Keratinocyte (primary cell): ENCODE data around the gene ITGAE. TPM values are rescaled to one million over a fixed set of nuclear protein-coding genes. Genes with fewer than 3 reads are reported as not detected.
A peak's percentile ranks its signal among the peaks of the same experiment; 100 is the strongest.

Source experiments
- DNase-seq: peaks from one replicate; pipeline ENCODE4 v3.0.0-alpha.2; 2011; ENCODE audit warnings: low read depth, missing footprints, low spot score
- FAIRE-seq: peaks from 2 replicates; lab custom pipeline; 2011; peaks lifted over from hg19 to GRCh38; lab: Jason Lieb, UNC
- H2AFZ ChIP-seq: 2 replicates; pipeline ENCODE4 v1.6.0; 2012; ENCODE audit warnings: low read length, control low read depth, inconsistent platforms; ENCODE audit not compliant: control insufficient read depth
- H3K27ac ChIP-seq: 2 replicates; pipeline ENCODE4 v1.5.1; 2011; ENCODE audit warnings: low read length; ENCODE audit not compliant: control insufficient read depth, insufficient read depth
- H3K27me3 ChIP-seq: 3 replicates; pipeline ENCODE4 v1.6.0; 2011; ENCODE audit warnings: low read length; ENCODE audit not compliant: control insufficient read depth, insufficient read depth; ENCODE audit errors: extremely low read depth
- H3K36me3 ChIP-seq, 2 experiments: 2 replicates in 1 of 2; 3 replicates in 1 of 2; pipeline ENCODE4 v1.5.1; 2011; ENCODE audit warnings: low read length in 2 of 2, mild to moderate bottlenecking in 1 of 2; ENCODE audit not compliant: control insufficient read depth in 2 of 2, insufficient read depth in 2 of 2; ENCODE audit errors: extremely low read depth in 1 of 2
- H3K4me1 ChIP-seq: 3 replicates; pipeline ENCODE4 v1.5.1; 2011; ENCODE audit warnings: low read length; ENCODE audit not compliant: control insufficient read depth, insufficient read depth; ENCODE audit errors: extremely low read depth
- H3K4me2 ChIP-seq: 3 replicates; pipeline ENCODE4 v1.6.0; 2011; ENCODE audit warnings: low read depth, low read length; ENCODE audit not compliant: control insufficient read depth, insufficient read depth; ENCODE audit errors: extremely low read depth
- H3K4me3 ChIP-seq, 3 experiments: fragments of 200-600 bp in 1 of 3; sonication (generic) in 1 of 3; 2 replicates in 2 of 3; 3 replicates in 1 of 3; pipeline ENCODE4 v1.5.1; 2011 to 2016; ENCODE audit warnings: low read length in 3 of 3, mild to moderate bottlenecking in 3 of 3, control low read depth in 2 of 3, inconsistent platforms in 1 of 3, low read depth in 1 of 3, mixed read lengths in 1 of 3, mixed run types in 1 of 3, moderate library complexity in 1 of 3; ENCODE audit not compliant: control insufficient read depth in 2 of 3, insufficient read depth in 2 of 3; ENCODE audit errors: extremely low read depth in 1 of 3
- H3K79me2 ChIP-seq: 2 replicates; pipeline ENCODE4 v1.6.0; 2012; ENCODE audit warnings: low read length; ENCODE audit not compliant: control insufficient read depth, insufficient read depth
- H3K9ac ChIP-seq: 3 replicates; pipeline ENCODE4 v1.6.0; 2011; ENCODE audit warnings: low read length; ENCODE audit not compliant: control insufficient read depth, insufficient read depth; ENCODE audit errors: extremely low read depth
- H3K9me1 ChIP-seq: 3 replicates; pipeline ENCODE4 v1.6.0; 2011; ENCODE audit warnings: low read length; ENCODE audit not compliant: control insufficient read depth, insufficient read depth; ENCODE audit errors: extremely low read depth
- H3K9me3 ChIP-seq: 2 replicates; pipeline ENCODE4 v1.5.1; 2012; ENCODE audit warnings: low read depth, low read length; ENCODE audit not compliant: control insufficient read depth
- H4K20me1 ChIP-seq: 3 replicates; pipeline ENCODE4 v1.6.0; 2011; ENCODE audit warnings: low read length; ENCODE audit not compliant: control insufficient read depth, insufficient read depth; ENCODE audit errors: extremely low read depth
- CTCF ChIP-seq, 3 experiments: IDR thresholded peaks in 1 of 3; conservative IDR thresholded peaks in 1 of 3; optimal IDR thresholded peaks in 1 of 3; 2 replicates in 2 of 3; 3 replicates in 1 of 3; pipeline versions ENCODE3 to v1.5.1; 2011; ENCODE audit warnings: low read length in 3 of 3, mild to moderate bottlenecking in 3 of 3, moderate library complexity in 2 of 3, control low read depth in 1 of 3, inconsistent platforms in 1 of 3; ENCODE audit not compliant: insufficient read depth in 2 of 3; ENCODE audit errors: extremely low read depth in 1 of 3
- EZH2 ChIP-seq: IDR thresholded peaks from one replicate; pipeline ENCODE4 v1.6.1; 2012; ENCODE audit warnings: inconsistent platforms, mild to moderate bottlenecking, low read length, moderate library complexity
- dilution Hi-C: fragments of 300-500 bp; cut with MboI; formaldehyde crosslinking; loops from one replicate; pipeline ENCODE4 v1.7.0; 2020; ENCODE audit warnings: low sequenced_read_pairs; ENCODE audit not compliant: extremely low pct_ligation_motif_present
- polyA plus RNA-seq, 5 experiments: library from polyadenylated mRNA; depleted of rRNA in 3 of 5; stranded (reverse) in 3 of 5; stranded (forward) in 1 of 5; unstranded in 1 of 5; fragments of >200 nt; gene quantifications; 1 replicate in 1 of 5; 2 replicates in 3 of 5; 3 replicates in 1 of 5; pipeline versions ENCODE4 v1.2.1 to v1.2.3, GENCODE V29; 2011 to 2012; ENCODE audit warnings: missing spikeins in 2 of 5, low read depth in 1 of 5, low replicate concordance in 1 of 5

The ITGAE gene
- polyA plus RNA-seq, 1 donor (not counting 4 experiments of a cell fraction or from before 2014, with no cell fraction given) = 66.6 TPM

- Histone ChIP-seq H3K9ac (peak overlapping the region; percentile 62), H3K4me3 (peak overlapping the region in 2 of 3 experiments; percentile 28 to 56), H3K4me2 (peak overlapping the region; percentile 76), H3K79me2 (no peaks in the 10 kb centered on the region), H3K27me3 (no peaks in the 10 kb centered on the region), H4K20me1 (no peaks in the 10 kb centered on the region), H3K9me1 (no peaks in the 10 kb centered on the region), H2AFZ (no peak overlapping the region), H3K36me3 (peaks cover 0 to 28% of the 10 kb centered on the region in 2 experiments), H3K9me3 (no peaks in the 10 kb centered on the region), H3K4me1 (peaks cover 34% of the 10 kb centered on the region), H3K27ac (peak overlapping the region; percentile 82)
- DNase-seq (peak; percentile 9), FAIRE-seq (no peak)
- TF ChIP-seq CTCF (optimal IDR thresholded peaks at IDR 0.05 in 1 of 3, IDR thresholded peaks at IDR 0.05 in 1 of 3, conservative IDR thresholded peaks at IDR 0.05 in 1 of 3; ENCODE audit: extremely low read depth in 1 of 3, insufficient read depth in 2 of 3, low read length in 3 of 3) = no peak
- no peak for TF ChIP-seq EZH2
- dilution Hi-C loops = no loop called here
These were observed 12.2 kb upstream of the ITGAE start for GRCh38 chr17:3813171-3813570.

GRCh38 chr17:3812771-3813170, 11.8 kb upstream of the ITGAE start:
- Histone ChIP-seq H3K36me3 (peaks cover 0 to 24% of the 10 kb centered on the region in 2 experiments), H3K4me1 (peaks cover 38% of the 10 kb centered on the region), H3K4me3 (peak overlapping the region in 2 of 3 experiments; percentile 28 to 56), H3K4me2 (peak overlapping the region; percentile 76), H3K9ac (peak overlapping the region; percentile 62), H3K79me2 (no peaks in the 10 kb centered on the region), H4K20me1 (no peaks in the 10 kb centered on the region), H3K9me3 (no peaks in the 10 kb centered on the region), H3K27me3 (no peaks in the 10 kb centered on the region), H3K27ac (peak overlapping the region; percentile 82), H3K9me1 (no peaks in the 10 kb centered on the region), H2AFZ (no peak overlapping the region)
- FAIRE-seq = peak; percentile 9
- dilution Hi-C loops = no loop called here
- TF ChIP-seq CTCF (optimal IDR thresholded peaks at IDR 0.05 in 1 of 3, IDR thresholded peaks at IDR 0.05 in 1 of 3, conservative IDR thresholded peaks at IDR 0.05 in 1 of 3; ENCODE audit: extremely low read depth in 1 of 3, insufficient read depth in 2 of 3, low read length in 3 of 3) (peak in 1 of 3 experiments; percentile 43), EZH2 (no peak)
- peak; percentile 50 for DNase-seq
